Tongue (tissue), 2 donors: ENCODE measurements around the gene TCF12. TPM values are rescaled to one million over a fixed set of nuclear protein-coding genes. Genes with fewer than 3 reads are reported as not detected.
A peak's percentile ranks its signal among the peaks of the same experiment; 100 is the strongest.

ENCODE experiments used
- DNase-seq: peaks from one replicate; pipeline ENCODE4 v3.0.0-alpha.2; 2015
- total RNA-seq: library from RNA; depleted of rRNA; stranded (reverse); fragments of >200 nt; gene quantifications from one replicate; pipeline ENCODE4 v1.2.3, GENCODE V29; 2014

Gene TCF12
- total RNA-seq, 1 donor from 2014 or later: 176 TPM

GRCh38 chr15:57054204-57054750, 135.8 kb downstream of the TCF12 start:
- no peak for DNase-seq

- DNase-seq: no peak
These were observed 137.9 kb downstream of the TCF12 start for GRCh38 chr15:57056357-57056756.

GRCh38 chr15:57057134-57057930, 138.9 kb downstream of the TCF12 start:
- DNase-seq: no peak

GRCh38 chr15:57059026-57059660, 140.7 kb downstream of the TCF12 start:
- DNase-seq: no peak

GRCh38 chr15:57060799-57061198, 142.4 kb downstream of the TCF12 start:
- no peak for DNase-seq

- no peak for DNase-seq
These were observed 142.8 kb downstream of the TCF12 start for GRCh38 chr15:57061281-57061680.

GRCh38 chr15:57061696-57062095, 143.3 kb downstream of the TCF12 start:
- DNase-seq: no peak

GRCh38 chr15:57064033-57064432, 145.6 kb downstream of the TCF12 start:
- no peak for DNase-seq

- DNase-seq: no peak
These were observed 151.0 kb downstream of the TCF12 start for GRCh38 chr15:57069423-57069822.

GRCh38 chr15:57070674-57071073, 152.2 kb downstream of the TCF12 start:
- no peak for DNase-seq

GRCh38 chr15:57079446-57079845, 161.0 kb downstream of the TCF12 start:
- DNase-seq: no peak

GRCh38 chr15:57079931-57080620, 161.6 kb downstream of the TCF12 start:
- peak; percentile 24 for DNase-seq

GRCh38 chr15:57082054-57082728, 163.7 kb downstream of the TCF12 start:
- peak; percentile 17 for DNase-seq

GRCh38 chr15:57084192-57084591, 165.7 kb downstream of the TCF12 start:
- DNase-seq: no peak

GRCh38 chr15:57085267-57085666, 166.8 kb downstream of the TCF12 start:
- no peak for DNase-seq

- DNase-seq: no peak
These were observed 168.5 kb downstream of the TCF12 start for GRCh38 chr15:57086857-57087427.

GRCh38 chr15:57089815-57090495, 171.5 kb downstream of the TCF12 start:
- DNase-seq: no peak

GRCh38 chr15:57090496-57090859, 172.0 kb downstream of the TCF12 start:
- no peak for DNase-seq

- no peak for DNase-seq
These were observed 173.2 kb downstream of the TCF12 start for GRCh38 chr15:57091636-57092035.

- no peak for DNase-seq
These were observed 173.8 kb downstream of the TCF12 start for GRCh38 chr15:57092252-57092651.
